ENCODE data around the gene ATG16L1.
"Not testable (repeated sequence)": the region's sequence is repeated elsewhere in the genome, so short reads cannot be mapped to it uniquely, and the experiment has no call there.

The ATG16L1 gene

DNA sequence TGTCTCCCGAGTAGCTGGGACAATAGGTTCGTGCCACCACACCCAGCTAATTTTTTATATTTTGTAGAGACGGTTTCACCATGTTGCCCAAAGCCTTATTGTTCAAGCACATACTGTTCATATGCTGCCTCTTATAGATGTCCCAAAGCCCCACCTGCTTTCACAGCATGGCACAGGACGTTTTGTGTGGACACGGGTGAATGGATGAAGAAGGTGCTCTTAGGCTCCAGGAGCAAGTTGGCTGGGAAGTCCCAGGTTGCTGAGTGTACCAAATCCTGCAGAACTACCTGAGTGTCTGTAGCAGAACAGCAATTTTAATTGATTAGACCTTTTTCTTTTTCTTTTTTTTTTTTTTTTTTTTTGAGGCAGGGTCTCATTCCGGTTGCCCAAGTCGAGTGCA, 45.6 kb downstream of the ATG16L1 start:
- no peak for DNase-seq

GRCh38 chr2:233300401-233300800, 48.9 kb downstream of the ATG16L1 start:
- no peak for DNase-seq

- no peak for DNase-seq
Observed at GRCh38 chr2:233301248-233301647, 49.8 kb downstream of the ATG16L1 start.

DNA sequence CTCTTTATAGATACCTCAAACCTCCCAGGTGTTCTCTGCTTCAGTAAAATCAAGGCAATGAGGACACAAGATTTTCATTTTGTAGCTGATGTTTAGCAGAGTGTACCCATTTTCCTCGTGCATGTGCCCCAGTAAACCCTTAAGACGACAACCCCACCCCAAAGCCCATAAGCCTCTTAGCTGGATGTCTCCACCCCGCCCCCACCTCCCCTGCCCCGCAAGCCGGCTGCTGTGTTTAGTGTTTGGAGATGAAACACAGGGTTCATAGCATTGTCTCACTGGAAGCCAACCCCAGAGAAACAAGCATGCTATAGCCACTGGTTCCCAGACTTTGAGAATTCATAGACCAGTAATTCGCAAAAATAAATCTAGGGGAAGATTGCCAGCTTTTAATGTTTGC, 50.3 kb downstream of the ATG16L1 start:
- DNase-seq = no peak

DNA sequence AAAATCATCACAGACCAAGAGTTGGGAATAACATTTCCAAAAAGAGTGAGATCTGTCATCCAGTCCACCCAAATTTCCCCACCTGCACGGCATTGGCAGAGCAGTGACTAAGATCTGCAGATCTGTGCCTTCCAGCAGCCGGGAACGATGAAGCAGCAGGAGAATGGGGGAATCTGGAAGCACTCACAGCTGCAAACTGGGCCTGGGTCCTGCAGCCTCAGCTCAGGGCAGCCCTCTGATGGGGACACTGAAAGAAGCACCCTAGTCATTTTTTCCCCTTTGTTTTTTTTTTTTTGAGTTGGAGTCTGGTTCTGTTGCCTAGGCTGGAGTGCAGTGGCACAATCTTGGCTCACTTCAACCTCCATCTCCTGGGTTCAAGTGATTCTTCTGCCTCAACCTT, 51.8 kb downstream of the ATG16L1 start:
- DNase-seq = no peak

DNA sequence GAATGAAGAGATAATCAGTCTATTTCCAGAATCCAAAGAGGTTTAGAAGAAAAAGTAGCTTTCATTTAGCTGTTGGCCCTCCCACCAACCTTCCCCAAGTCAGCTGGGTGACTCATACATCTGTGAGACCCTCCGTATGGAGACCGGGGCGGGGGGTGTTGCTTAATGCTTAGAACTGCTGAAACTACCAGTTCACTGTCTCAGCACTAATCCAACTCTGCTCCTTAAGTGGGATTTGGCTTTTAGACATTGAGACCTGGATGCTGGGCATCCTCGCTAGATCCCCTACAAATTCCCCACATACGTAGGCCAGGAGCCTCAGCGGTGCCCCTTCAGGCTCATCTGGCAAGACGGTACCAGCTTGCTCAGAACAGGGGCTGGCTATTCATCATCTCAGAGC, 56.1 kb downstream of the ATG16L1 start, which contains the start of gene SAG:
TSS of gene SAG (plus strand) at position 252 of the 400 bp plus-strand sequence. CDS start 1,374 bp downstream, outside the sequence.
- no peak for DNase-seq

- no peak for DNase-seq
Observed at GRCh38 chr2:233311241-233311926, 59.9 kb downstream of the ATG16L1 start.

DNA sequence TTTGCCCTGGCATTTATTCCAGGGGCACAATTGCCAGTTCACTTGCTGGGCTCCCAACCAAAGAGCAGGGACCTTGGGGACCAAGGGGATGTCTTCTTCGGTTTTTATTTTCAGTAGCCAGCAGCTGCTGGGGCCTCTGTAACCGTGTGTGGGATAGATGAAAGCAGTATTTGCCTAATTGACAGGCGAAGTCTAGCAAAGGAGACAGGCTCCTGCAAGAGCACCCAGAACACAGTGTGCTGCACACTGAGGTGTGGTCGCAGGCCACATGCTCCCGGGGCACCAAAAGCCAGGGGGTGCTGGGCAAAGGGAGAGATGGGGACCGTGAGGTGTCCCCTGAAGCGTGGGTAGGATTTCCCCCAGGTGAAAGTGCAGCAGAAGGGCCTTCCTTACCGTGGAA, 61.4 kb downstream of the ATG16L1 start:
- DNase-seq = no peak

DNA sequence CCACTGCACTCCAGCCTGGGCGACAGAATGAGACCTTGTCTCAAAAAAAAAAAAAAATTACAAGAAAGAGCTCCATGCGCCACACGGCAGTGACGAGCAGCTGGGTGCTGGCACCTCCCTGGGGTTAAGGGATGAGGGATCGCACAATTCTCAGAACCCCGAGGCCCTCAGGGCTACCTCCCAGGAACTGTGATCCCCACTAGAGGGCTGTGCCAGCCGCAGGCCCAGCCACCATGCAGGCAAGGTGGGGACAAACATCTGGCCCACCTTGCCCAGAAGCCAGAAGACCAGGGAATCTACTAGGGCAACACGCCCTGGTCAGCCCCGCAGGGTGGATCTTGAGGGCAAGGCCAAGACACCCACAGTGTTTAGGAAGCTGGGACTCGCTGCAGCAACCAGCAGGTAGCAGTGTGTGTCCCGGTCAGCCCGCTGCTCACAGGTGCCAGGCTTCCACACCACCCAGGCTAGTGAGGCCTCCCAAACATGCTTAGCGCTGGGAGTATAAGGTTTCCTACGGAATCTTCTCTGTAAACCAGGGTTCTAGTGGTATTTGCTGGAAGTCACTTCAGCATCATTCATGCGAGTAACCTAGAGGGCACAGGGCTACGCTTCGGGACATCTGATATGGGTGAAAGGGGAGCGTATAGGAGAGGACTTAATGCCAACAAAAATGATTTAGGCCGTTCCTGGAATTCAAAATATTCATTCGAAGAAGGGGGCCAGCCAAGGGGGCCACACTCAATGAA, 62.9 kb downstream of the ATG16L1 start:
- no peak for DNase-seq

DNA sequence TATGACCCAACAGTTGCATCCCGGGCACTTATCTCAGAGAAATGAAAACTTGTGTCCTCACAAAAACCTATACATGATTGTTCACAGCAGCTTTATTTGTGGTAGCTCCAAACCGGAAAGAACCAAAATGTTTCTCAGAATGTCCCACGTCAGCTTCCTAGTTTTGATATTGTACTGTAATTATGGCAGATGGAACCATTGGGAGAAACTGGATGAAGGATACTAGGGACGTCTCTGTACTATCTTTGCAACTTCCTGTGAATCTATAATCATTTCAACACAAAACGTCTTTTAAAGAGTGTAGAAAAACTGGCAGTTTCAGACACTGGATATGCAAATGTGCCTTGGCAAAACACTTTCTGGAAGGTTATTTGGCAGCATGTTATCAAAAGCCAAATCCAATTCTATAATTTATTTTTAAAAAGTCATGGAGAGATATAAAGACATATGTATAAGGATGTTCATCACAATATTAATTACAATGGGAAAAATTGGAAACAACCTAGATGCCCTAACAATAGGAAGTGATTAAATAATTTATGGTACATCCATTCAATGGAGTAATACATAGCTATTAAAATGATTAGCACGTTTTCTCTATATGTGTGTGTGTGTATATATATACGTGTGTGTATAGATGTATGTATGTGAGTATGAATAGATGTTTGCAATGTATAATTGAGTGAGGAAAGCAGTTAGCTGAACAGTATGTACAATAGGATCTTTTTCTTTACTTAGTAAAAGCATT, 65.9 kb downstream of the ATG16L1 start:
- DNase-seq = no peak

GRCh38 chr2:233319256-233319655, 67.8 kb downstream of the ATG16L1 start:
- DNase-seq = no peak

GRCh38 chr2:233320470-233320869, 69.0 kb downstream of the ATG16L1 start:
- no peak for DNase-seq

GRCh38 chr2:233321166-233321565, 69.7 kb downstream of the ATG16L1 start:
- DNase-seq = no peak

DNA sequence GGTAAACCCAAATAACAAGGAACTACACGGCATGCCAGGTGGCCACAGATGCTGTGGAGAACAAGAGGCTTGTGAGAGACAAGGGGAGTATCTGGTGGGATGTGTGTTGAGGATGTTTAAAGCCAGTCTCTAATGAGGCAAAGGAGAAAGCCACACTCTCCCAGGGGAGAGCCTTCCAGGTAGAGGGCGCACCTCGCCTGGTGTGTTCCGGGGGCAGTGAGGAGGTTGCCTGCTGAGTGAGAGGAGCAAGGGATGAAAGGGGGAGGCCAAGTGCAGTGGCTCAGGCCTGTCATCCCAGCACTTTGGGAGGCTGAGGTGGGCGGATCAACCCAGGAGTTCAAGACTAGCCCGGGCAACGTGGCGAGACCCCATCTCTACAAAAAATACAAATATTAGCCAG, 72.4 kb downstream of the ATG16L1 start:
- no peak for DNase-seq

DNA sequence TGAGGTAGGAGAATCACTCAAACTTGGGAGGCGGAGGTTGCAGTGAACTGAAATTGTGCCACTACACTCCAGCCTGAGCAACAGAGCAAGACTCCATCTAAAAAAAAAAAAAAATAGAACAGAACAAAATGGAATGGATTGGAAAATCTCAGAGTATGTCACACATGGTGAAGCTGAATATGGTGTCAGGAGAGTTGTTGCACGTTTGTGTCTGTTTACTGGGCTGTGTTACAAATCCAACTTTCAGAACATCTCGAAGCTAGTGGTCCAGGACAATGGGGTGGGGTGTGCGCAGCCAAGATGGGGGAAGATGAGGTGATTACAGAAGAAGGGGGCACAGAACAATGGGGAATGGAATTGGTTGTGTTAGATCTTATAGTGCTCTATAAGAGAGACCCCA, 73.8 kb downstream of the ATG16L1 start:
- no peak for DNase-seq

- DNase-seq = no peak
Observed at GRCh38 chr2:233325814-233326213, 74.3 kb downstream of the ATG16L1 start.

GRCh38 chr2:233326500-233326899, 75.0 kb downstream of the ATG16L1 start:
- no peak for DNase-seq

DNA sequence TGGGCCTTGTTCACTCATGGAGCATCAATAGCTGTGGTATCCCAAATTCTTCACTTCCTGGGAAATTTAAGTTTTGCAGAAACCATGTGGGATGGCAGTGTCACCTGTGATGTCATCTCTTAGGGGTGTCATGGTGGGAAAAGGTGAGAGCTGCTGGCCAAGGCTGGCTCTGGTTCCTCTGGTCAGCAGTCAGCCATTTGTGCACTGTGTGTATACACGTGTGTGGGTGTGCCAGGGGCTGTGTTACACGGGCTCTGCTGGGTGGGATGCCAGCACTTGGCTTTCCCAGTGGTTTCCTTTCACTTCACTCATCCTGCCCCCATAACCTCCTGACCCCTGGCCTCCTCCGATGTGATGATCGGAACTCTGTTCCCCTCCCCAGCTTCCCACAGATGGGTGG, 77.4 kb downstream of the ATG16L1 start:
- no peak for DNase-seq

GRCh38 chr2:233329489-233330135, 78.1 kb downstream of the ATG16L1 start:
- no peak for DNase-seq

- peak; percentile 79 for DNase-seq
Observed at GRCh38 chr2:233331536-233331935, 80.1 kb downstream of the ATG16L1 start.

DNA sequence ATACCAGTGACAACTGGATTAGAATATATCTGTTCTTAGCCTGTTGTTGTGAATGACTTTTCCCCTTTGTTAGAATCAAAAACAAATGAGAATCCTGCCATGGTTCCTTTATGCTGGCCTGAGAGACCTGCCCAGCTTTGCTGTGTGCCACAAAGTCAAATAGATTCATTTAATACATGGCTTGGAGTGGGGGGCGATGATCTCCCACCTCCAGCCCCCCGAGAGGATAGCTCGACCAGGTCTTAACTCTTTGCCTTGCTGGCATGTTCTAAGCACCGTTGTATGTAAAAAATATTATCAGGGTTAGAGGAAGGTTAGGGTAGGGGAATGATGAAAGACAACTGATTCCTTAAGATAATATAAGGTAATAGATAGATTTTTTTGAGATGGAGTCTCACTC, 80.7 kb downstream of the ATG16L1 start:
- no peak for DNase-seq

GRCh38 chr2:233334915-233335314, 83.4 kb downstream of the ATG16L1 start:
- DNase-seq = no peak

DNA sequence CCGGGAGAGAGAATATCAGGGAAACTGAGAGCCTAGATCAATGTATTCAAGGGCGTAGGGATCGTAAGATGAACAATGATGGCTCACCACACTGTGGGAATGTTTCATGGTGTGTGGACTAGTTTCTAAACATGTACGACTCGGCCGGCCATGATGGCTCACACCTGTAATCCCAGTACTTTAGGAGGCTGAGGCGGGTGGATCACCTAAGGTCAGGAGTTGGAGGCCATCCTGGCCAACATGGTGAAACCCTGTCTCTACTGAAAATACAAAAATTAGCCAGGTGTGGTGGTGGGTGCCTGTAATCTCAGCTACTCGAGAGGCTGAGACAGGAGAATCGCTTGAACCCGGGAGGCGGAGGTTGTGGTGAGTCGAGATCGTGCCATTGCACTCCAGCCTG, 84.6 kb downstream of the ATG16L1 start:
- not testable (repeated sequence) for DNase-seq

Data from activated CD4-positive, alpha-beta T cell treated with anti-CD3 and anti-CD28 coated beads, Interleukin-2, amount 50 U/mL, for 16 hours (primary cell).